ENCODE results near the gene SND1. TPM values are rescaled to one million over a fixed set of nuclear protein-coding genes. Genes with fewer than 3 reads are reported as not detected.

Gene SND1
- total and polyA plus RNA-seq, 2 donors from 2014 or later = 83.0 to 154 TPM

GRCh38 chr7:128045158-128045557 is 393.2 kb downstream of the SND1 start:
- no peak overlapping the region for H3K4me3 ChIP-seq (ENCODE audit: low read length in 3 of 3)
- H3K36me3 ChIP-seq (ENCODE audit: control insufficient read depth in 2 of 3, insufficient read depth in 3 of 3, low read length in 3 of 3) = no peaks in the 10 kb centered on the region
- DNase-seq (no peak), FAIRE-seq (no peak)
- no peaks in the 10 kb centered on the region for H3K4me1 ChIP-seq (ENCODE audit: control insufficient read depth in 2 of 3, insufficient read depth in 2 of 3, low read depth in 1 of 3, low read length in 3 of 3)
- no peaks in the 10 kb centered on the region for H3K9me3 ChIP-seq (ENCODE audit: control insufficient read depth in 2 of 3, insufficient read depth in 1 of 3, low read length in 3 of 3)
- TF ChIP-seq CTCF (IDR thresholded peaks at IDR 0.05; ENCODE audit: borderline replicate concordance, extremely low read depth, insufficient read depth) = no peak
- no peaks in the 10 kb centered on the region for H3K27me3 ChIP-seq (ENCODE audit: control insufficient read depth, insufficient read depth, low read length)
- no peak overlapping the region for H3K27ac ChIP-seq (ENCODE audit: low read depth in 2 of 2, low read length in 2 of 2)
- no peak overlapping the region for H3K9ac ChIP-seq (ENCODE audit: low read length in 3 of 3)
- intact Hi-C loops (cut with DNase I) = no loop called here

- DNase-seq = no peak
- H3K27me3 ChIP-seq (ENCODE audit: control insufficient read depth, insufficient read depth, low read length) = no peaks in the 10 kb centered on the region
Measured at GRCh38 chr7:128045766-128046165, 393.8 kb downstream of the SND1 start.

GRCh38 chr7:128052404-128052803 is 400.4 kb downstream of the SND1 start:
- H3K27me3 ChIP-seq (ENCODE audit: control insufficient read depth, insufficient read depth, low read length) = no peaks in the 10 kb centered on the region
- H3K27ac ChIP-seq (ENCODE audit: low read depth in 2 of 2, low read length in 2 of 2) = no peak overlapping the region
- H3K9me3 ChIP-seq (ENCODE audit: control insufficient read depth in 2 of 3, insufficient read depth in 1 of 3, low read length in 3 of 3) = no peaks in the 10 kb centered on the region
- intact Hi-C loops (cut with DNase I) = no loop called here
- no peaks in the 10 kb centered on the region for H3K36me3 ChIP-seq (ENCODE audit: control insufficient read depth in 2 of 3, insufficient read depth in 3 of 3, low read length in 3 of 3)
- H3K4me3 ChIP-seq (ENCODE audit: low read length in 3 of 3) = no peak overlapping the region
- DNase-seq (no peak), FAIRE-seq (no peak)
- H3K9ac ChIP-seq (ENCODE audit: low read length in 3 of 3) = no peak overlapping the region
- TF ChIP-seq CTCF (IDR thresholded peaks at IDR 0.05; ENCODE audit: borderline replicate concordance, extremely low read depth, insufficient read depth) = no peak
- peaks cover 0 to 2% (median 0%) of the 10 kb centered on the region in 3 donors for H3K4me1 ChIP-seq (ENCODE audit: control insufficient read depth in 2 of 3, insufficient read depth in 2 of 3, low read depth in 1 of 3, low read length in 3 of 3)

More at GRCh38 chr7:128045766-128046165, 393.8 kb downstream of the SND1 start:
- H3K4me3 ChIP-seq (ENCODE audit: low read length in 3 of 3) = no peak overlapping the region
- no peaks in the 10 kb centered on the region for H3K9me3 ChIP-seq (ENCODE audit: control insufficient read depth in 2 of 3, insufficient read depth in 1 of 3, low read length in 3 of 3)
- H3K4me1 ChIP-seq (ENCODE audit: control insufficient read depth in 2 of 3, insufficient read depth in 2 of 3, low read depth in 1 of 3, low read length in 3 of 3) = no peaks in the 10 kb centered on the region
- no peak for FAIRE-seq
- TF ChIP-seq CTCF (IDR thresholded peaks at IDR 0.05; ENCODE audit: borderline replicate concordance, extremely low read depth, insufficient read depth) = no peak
- no peak overlapping the region for H3K9ac ChIP-seq (ENCODE audit: low read length in 3 of 3)
- no peak overlapping the region for H3K27ac ChIP-seq (ENCODE audit: low read depth in 2 of 2, low read length in 2 of 2)
- intact Hi-C loops (cut with DNase I) = no loop called here
- H3K36me3 ChIP-seq (ENCODE audit: control insufficient read depth in 2 of 3, insufficient read depth in 3 of 3, low read length in 3 of 3) = no peaks in the 10 kb centered on the region

- H3K9me3 ChIP-seq (ENCODE audit: control insufficient read depth in 2 of 3, insufficient read depth in 1 of 3, low read length in 3 of 3) = no peaks in the 10 kb centered on the region
- DNase-seq (peak in 1 of 5 donors; percentile 48), FAIRE-seq (no peak)
- H3K4me3 ChIP-seq (ENCODE audit: low read length in 3 of 3) = no peak overlapping the region
- H3K27me3 ChIP-seq (ENCODE audit: control insufficient read depth, insufficient read depth, low read length) = no peaks in the 10 kb centered on the region
- H3K9ac ChIP-seq (ENCODE audit: low read length in 3 of 3) = no peak overlapping the region
- H3K27ac ChIP-seq (ENCODE audit: low read depth in 2 of 2, low read length in 2 of 2) = no peak overlapping the region
- no peak for TF ChIP-seq CTCF (IDR thresholded peaks at IDR 0.05; ENCODE audit: borderline replicate concordance, extremely low read depth, insufficient read depth)
- intact Hi-C loops (cut with DNase I) = no loop called here
- H3K36me3 ChIP-seq (ENCODE audit: control insufficient read depth in 2 of 3, insufficient read depth in 3 of 3, low read length in 3 of 3) = no peaks in the 10 kb centered on the region
- H3K4me1 ChIP-seq (ENCODE audit: control insufficient read depth in 2 of 3, insufficient read depth in 2 of 3, low read depth in 1 of 3, low read length in 3 of 3) = peaks cover 0 to 2% (median 0%) of the 10 kb centered on the region in 3 donors
Measured at GRCh38 chr7:128053023-128053422, 401.0 kb downstream of the SND1 start.

All from kidney (tissue), 14 donors.